Fibroblast of lung (primary cell): ENCODE results near the gene SLC5A3.

Experiments used
- CTCF ChIP-seq, 2 donors: IDR thresholded peaks in 1 of 2; conservative IDR thresholded peaks in 1 of 2; 1 replicate in 1 of 2; 2 replicates in 1 of 2; pipeline ENCODE4 v1.5.1; 2011 to 2012; ENCODE audit warnings: low read length in 2 of 2, control low read depth in 1 of 2, inconsistent platforms in 1 of 2, low read depth in 1 of 2, mild to moderate bottlenecking in 1 of 2
- EZH2 ChIP-seq: IDR thresholded peaks from 2 replicates; pipeline ENCODE4 v1.5.1; 2012; ENCODE audit warnings: low read length, control low read depth, mild to moderate bottlenecking; ENCODE audit errors: missing control alignments

GRCh38 chr21:34113842-34114241 lies 40.5 kb downstream of the SLC5A3 start:
- no peak for TF ChIP-seq CTCF (conservative IDR thresholded peaks at IDR 0.05 in 1 of 2, IDR thresholded peaks at IDR 0.05 in 1 of 2; ENCODE audit: low read depth in 1 of 2, low read length in 2 of 2)
- no peak for TF ChIP-seq EZH2
